Measurements from ENCODE around the gene MLPH.

GRCh38 chr2:237509151-237509550, 22.1 kb downstream of the MLPH start:
- TF ChIP-seq MAX (IDR thresholded peaks at IDR 0.05) (no peak), EGR1 (IDR thresholded peaks at IDR 0.05; ENCODE audit: low read depth in 2 of 2) (no peak), GABPA (IDR thresholded peaks at IDR 0.05 in 1 of 2, conservative IDR thresholded peaks at IDR 0.05 in 1 of 2) (no peak), CTCF (IDR thresholded peaks at IDR 0.05; ENCODE audit: low read depth, low read length, missing input control) (no peak), RAD21 (IDR thresholded peaks at IDR 0.05) (no peak), TAF1 (conservative IDR thresholded peaks at IDR 0.05) (no peak), YY1 (IDR thresholded peaks at IDR 0.05) (no peak), RXRA (IDR thresholded peaks at IDR 0.05) (no peak), NR2F2 (IDR thresholded peaks at IDR 0.05) (no peak)
